ENCODE results near the gene FANCM. TPM values are rescaled to one million over a fixed set of nuclear protein-coding genes. Genes with fewer than 3 reads are reported as not detected.
A peak's percentile ranks its signal among the peaks of the same experiment; 100 is the strongest.

FANCM gene
- total and polyA plus RNA-seq, 2 donors (not counting 3 experiments of a cell fraction or from before 2014, with no cell fraction given) = 2.2 to 13.7 TPM

DNA sequence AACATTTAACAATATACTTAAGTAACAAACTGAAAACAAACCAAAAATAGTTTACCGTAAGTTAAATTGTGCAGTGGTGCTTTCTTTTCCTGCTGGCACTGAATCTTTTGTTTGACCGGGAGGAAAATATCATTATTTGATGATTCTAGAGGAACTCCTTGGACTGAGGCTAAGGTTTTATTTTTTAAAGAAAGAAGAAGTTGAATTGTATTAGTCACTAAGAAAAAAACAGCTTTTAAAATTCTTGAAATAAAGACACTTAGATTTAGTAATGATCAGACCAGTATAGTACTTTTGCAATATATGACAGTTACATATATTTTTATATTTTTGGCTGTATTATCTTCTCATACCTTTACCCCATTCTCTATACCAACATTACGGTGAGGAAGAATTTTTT, 107.0 kb downstream of the FANCM start:
- TF ChIP-seq EZH2 (IDR thresholded peaks at IDR 0.05; ENCODE audit: borderline replicate concordance, low read depth, low read length, severe bottlenecking) (no peak), FOS (IDR thresholded peaks at IDR 0.05; ENCODE audit: borderline replicate concordance, insufficient read depth, low read length) (no peak), JUN (IDR thresholded peaks at IDR 0.05; ENCODE audit: borderline replicate concordance, insufficient read depth, insufficient read length, low read depth) (no peak), MYC (IDR thresholded peaks at IDR 0.05; ENCODE audit: low read depth, low read length) (no peak), POLR2A (IDR thresholded peaks at IDR 0.05; ENCODE audit: low read depth, low read length) (no peak), GATA2 (IDR thresholded peaks at IDR 0.05; ENCODE audit: insufficient read depth, insufficient read length, low read depth, low read length) (no peak)
- TF ChIP-seq, protein P1, sequence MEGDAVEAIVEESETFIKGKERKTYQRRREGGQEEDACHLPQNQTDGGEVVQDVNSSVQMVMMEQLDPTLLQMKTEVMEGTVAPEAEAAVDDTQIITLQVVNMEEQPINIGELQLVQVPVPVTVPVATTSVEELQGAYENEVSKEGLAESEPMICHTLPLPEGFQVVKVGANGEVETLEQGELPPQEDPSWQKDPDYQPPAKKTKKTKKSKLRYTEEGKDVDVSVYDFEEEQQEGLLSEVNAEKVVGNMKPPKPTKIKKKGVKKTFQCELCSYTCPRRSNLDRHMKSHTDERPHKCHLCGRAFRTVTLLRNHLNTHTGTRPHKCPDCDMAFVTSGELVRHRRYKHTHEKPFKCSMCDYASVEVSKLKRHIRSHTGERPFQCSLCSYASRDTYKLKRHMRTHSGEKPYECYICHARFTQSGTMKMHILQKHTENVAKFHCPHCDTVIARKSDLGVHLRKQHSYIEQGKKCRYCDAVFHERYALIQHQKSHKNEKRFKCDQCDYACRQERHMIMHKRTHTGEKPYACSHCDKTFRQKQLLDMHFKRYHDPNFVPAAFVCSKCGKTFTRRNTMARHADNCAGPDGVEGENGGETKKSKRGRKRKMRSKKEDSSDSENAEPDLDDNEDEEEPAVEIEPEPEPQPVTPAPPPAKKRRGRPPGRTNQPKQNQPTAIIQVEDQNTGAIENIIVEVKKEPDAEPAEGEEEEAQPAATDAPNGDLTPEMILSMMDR (IDR thresholded peaks at IDR 0.05; ENCODE audit: extremely low read depth in 1 of 2, insufficient read depth in 1 of 2, low read depth in 1 of 2, low read length in 2 of 2) = no peak
- TF ChIP-seq, protein P2, sequence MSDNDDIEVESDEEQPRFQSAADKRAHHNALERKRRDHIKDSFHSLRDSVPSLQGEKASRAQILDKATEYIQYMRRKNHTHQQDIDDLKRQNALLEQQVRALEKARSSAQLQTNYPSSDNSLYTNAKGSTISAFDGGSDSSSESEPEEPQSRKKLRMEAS (IDR thresholded peaks at IDR 0.05; ENCODE audit: insufficient read depth, insufficient read length) = no peak
- H3K4me3 ChIP-seq (replicated peaks in 1 of 3; ENCODE audit: insufficient read depth in 1 of 3, low read depth in 1 of 3, low read length in 3 of 3) = no peak overlapping the region
- FAIRE-seq (no peak), DNase-seq (ENCODE audit: low read depth, low spot score) (peak; percentile 20)
- H3K36me3 ChIP-seq (ENCODE audit: control insufficient read depth in 2 of 2, extremely low read depth in 1 of 2, insufficient read depth in 2 of 2, low read length in 2 of 2) = peaks cover 0 to 7% of the 10 kb centered on the region in 2 experiments
- ChIA-PET POLR2A (no interaction called here), CTCF (interaction anchor here (2.8 kb wide), 1 partner anchor 10 kb away, joined by 15 read pairs; the partner anchor contains the start of gene MIS18BP1)
- dilution Hi-C loops (cut with MboI; ENCODE audit: extremely low pct_ligation_motif_present, low sequenced_read_pairs) = no loop called here
- BruUV-seq (replicated peaks) = no TSS peak
- no peaks in the 10 kb centered on the region for H3K27me3 ChIP-seq (ENCODE audit: control insufficient read depth in 2 of 2, insufficient read depth in 2 of 2, low read length in 2 of 2)
- H4K20me1 ChIP-seq (replicated peaks; ENCODE audit: control insufficient read depth, extremely low read depth, insufficient read depth, low read length) = no peaks in the 10 kb centered on the region
- H3K79me2 ChIP-seq (ENCODE audit: control insufficient read depth, insufficient read depth, low read length) = peaks cover 83% of the 10 kb centered on the region
- H3K9me3 ChIP-seq (replicated peaks; ENCODE audit: control insufficient read depth, insufficient read depth, low read length) = no peaks in the 10 kb centered on the region
- H3K4me1 ChIP-seq (ENCODE audit: control insufficient read depth, extremely low read depth, insufficient read depth, low read length) = peaks cover 5% of the 10 kb centered on the region
- peak overlapping the region; percentile 9 for H3K9ac ChIP-seq (replicated peaks; ENCODE audit: extremely low read depth, insufficient read depth, low read length)
- no peaks in the 10 kb centered on the region for H3K9me1 ChIP-seq (replicated peaks; ENCODE audit: control insufficient read depth, extremely low read depth, insufficient read depth, low read length)
- intact Hi-C loops (cut with micrococcal nuclease) = no loop called here
- peak overlapping the region; percentile 32 for H3K27ac ChIP-seq (ENCODE audit: insufficient read depth, low read depth, low read length)
- peak overlapping the region; percentile 32 for H2AFZ ChIP-seq (ENCODE audit: low read depth, low read length)
- peak overlapping the region; percentile 68 for H3K4me2 ChIP-seq (ENCODE audit: insufficient read depth, low read length)
